GM21515 (cell line): ENCODE results near the gene MB.

Source experiments
- ATAC-seq: cut with Tn5 transposase; IDR thresholded peaks from one replicate; pipeline ENCODE4 v1.9.1; 2021; ENCODE audit not compliant: unreplicated experiment

The MB gene

GRCh38 chr22:35597692-35598395 is 19.3 kb downstream of the MB start:
- ATAC-seq = no peak

GRCh38 chr22:35596821-35597220 is 20.3 kb downstream of the MB start:
- no peak for ATAC-seq

GRCh38 chr22:35594686-35595085 is 22.4 kb downstream of the MB start:
- no peak for ATAC-seq

- no peak for ATAC-seq
These were observed 23.1 kb downstream of the MB start for GRCh38 chr22:35593891-35594470.

- no peak for ATAC-seq
These were observed 23.8 kb downstream of the MB start for GRCh38 chr22:35593071-35593890.

- no peak for ATAC-seq
These were observed 24.6 kb downstream of the MB start for GRCh38 chr22:35592418-35592967.

GRCh38 chr22:35591714-35592417 is 25.3 kb downstream of the MB start:
- ATAC-seq = no peak

- ATAC-seq = no peak
These were observed 26.4 kb downstream of the MB start for GRCh38 chr22:35590634-35591295.

- ATAC-seq = no peak
These were observed 27.4 kb downstream of the MB start for GRCh38 chr22:35589756-35590093.

GRCh38 chr22:35589071-35589755 is 27.9 kb downstream of the MB start:
- no peak for ATAC-seq

GRCh38 chr22:35587896-35588295 is 29.2 kb downstream of the MB start:
- no peak for ATAC-seq

- no peak for ATAC-seq
These were observed 29.7 kb downstream of the MB start for GRCh38 chr22:35587447-35587870.

GRCh38 chr22:35586771-35587170 is 30.4 kb downstream of the MB start:
- no peak for ATAC-seq

GRCh38 chr22:35582861-35583670 is 34.1 kb downstream of the MB start:
- ATAC-seq = no peak

GRCh38 chr22:35582218-35582860 is 34.8 kb downstream of the MB start:
- ATAC-seq = no peak

- no peak for ATAC-seq
These were observed 36.1 kb downstream of the MB start for GRCh38 chr22:35581023-35581413.

- ATAC-seq = no peak
These were observed 36.6 kb downstream of the MB start for GRCh38 chr22:35580351-35581022.

- ATAC-seq = no peak
These were observed 38.1 kb downstream of the MB start for GRCh38 chr22:35578836-35579575.
